GM12874 (cell line): ENCODE measurements around the gene SMOC2.

Experiments used
- TF ChIP-seq, protein P1 (sequence below): IDR thresholded peaks from 2 replicates; pipeline ENCODE4 v1.5.1; 2011; ENCODE audit warnings: low read depth, mild to moderate bottlenecking, control low read depth, low read length, moderate library complexity; ENCODE audit not compliant: insufficient read depth

The SMOC2 gene

DNA sequence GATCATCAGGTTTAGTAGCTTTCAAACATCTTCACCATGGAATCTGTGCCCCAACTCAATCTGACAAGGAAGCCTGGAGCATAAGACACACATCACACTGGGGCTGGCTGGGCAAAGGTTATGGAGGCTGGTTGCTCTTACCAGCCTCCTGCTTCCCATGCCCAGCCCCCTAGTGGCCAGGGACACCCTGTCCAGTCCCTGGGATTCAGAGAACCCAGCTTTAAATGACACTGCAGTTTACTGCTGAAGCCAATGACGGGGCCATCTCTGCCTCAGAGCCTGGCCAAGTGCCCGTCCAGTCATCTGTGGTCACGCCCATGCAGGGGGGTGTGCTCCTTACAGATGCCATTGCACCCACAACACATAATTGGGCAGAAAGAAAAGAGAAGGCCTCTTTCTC lies 272.9 kb downstream of the SMOC2 start:
- TF ChIP-seq, protein P1, sequence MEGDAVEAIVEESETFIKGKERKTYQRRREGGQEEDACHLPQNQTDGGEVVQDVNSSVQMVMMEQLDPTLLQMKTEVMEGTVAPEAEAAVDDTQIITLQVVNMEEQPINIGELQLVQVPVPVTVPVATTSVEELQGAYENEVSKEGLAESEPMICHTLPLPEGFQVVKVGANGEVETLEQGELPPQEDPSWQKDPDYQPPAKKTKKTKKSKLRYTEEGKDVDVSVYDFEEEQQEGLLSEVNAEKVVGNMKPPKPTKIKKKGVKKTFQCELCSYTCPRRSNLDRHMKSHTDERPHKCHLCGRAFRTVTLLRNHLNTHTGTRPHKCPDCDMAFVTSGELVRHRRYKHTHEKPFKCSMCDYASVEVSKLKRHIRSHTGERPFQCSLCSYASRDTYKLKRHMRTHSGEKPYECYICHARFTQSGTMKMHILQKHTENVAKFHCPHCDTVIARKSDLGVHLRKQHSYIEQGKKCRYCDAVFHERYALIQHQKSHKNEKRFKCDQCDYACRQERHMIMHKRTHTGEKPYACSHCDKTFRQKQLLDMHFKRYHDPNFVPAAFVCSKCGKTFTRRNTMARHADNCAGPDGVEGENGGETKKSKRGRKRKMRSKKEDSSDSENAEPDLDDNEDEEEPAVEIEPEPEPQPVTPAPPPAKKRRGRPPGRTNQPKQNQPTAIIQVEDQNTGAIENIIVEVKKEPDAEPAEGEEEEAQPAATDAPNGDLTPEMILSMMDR, result no peak

DNA sequence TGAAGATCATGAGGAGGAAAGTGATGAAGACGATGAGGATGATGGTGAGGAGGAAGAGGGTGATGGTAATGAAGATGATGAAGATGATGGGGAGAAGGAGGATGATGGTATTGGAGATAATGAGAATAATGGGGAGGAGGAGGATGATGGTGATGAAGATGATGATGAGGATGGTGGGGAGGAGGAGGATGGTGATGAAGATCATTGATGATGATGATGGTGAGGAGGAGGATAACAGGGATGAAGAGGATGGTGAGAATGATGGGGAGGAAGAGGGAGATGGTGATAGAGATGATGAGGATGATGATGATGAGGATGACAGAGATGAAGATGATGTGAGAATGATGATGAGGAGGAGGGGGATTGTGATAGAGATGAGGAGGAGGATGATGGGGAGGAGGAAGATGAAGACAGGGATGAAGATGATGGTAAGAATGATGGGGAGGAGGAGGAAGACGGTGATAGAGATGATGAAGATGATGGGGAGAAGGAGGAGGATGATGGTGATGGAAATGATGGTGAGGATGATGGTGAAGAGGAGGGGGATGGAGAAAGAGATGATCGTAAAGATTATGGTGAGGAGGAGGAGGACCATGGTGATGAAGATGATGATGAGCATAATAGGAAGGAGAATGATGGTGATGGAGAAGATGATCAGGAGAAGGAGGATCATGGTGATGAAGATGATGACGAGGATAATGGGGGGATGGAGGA lies 273.7 kb downstream of the SMOC2 start:
- TF ChIP-seq, protein P1, result no peak

DNA sequence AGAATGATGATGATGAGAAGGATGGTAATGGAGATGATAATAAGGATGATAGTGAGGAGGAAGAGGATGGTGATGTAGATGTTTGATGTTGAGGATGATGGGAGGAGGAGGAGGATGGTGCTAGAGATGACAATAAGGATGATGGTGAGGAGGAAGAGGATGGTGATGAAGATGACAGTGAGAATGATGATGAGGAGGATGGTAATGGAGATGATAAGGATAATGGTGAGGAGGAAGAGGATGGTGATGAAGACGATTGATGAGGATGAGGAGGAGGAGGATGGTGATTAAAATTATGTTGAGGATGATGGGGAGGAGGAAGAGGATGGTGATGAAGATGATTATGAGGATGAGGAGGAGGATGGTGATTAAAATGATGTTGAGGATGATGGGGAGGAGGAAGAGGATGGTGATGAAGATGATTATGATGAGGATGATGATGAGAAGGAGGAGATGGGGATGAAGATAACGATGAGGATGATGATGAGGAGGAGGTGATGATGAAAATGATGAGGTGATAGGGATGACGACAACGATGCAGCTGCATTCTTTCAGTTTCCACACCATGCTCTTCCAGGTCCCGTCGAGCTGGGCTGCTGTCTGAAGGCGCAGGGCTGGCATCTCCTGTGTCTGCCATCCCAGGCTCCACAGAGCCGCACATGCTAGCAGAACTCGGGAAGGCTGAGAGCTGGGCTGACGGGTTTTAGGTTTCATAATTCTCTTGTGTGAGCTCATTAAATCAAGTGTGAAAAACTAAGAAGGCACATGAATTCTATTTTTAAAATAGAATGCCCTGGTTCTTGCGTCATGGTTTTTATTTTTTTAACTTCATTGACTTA lies 274.9 kb downstream of the SMOC2 start:
- TF ChIP-seq, protein P1, result no peak

DNA sequence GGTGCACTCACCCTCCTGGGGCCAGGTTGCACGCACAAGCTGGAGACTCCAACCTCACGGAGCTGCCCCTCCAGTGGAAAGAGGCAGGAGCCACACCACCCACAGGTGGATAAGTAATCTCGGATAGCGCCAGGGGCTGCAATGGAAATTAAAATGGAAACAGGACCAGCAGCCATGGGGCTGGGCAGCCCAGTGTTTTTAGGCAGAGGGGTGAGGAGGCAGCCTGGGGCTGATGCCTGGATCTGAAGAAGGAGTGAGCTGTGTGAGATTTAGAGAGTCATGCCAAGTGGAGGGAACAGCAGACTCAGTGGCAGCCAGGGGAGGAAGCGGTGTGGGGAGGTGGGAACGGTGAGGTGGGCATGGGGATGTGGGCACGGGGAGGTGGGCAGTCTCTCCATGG lies 275.6 kb downstream of the SMOC2 start:
- TF ChIP-seq, protein P1, result no peak

DNA sequence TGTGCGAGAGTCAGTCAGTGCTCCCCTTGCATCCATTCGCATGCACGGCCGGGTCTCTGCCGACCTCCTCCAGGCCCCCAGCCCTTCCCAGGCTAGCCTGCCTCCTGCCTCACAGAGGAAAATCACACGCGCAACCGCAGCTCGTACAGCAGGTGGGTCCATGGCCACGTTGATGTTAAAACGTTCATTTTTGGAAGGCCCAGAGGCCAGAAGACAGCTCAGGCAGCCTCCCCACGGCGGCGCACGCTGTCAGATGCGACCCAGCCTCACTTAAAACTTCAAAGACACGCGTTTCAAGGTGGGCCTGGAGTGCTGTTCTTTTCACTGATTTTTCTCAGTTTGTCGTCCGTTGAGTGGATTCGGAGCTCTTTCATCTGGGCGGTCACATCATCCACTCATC lies 276.5 kb downstream of the SMOC2 start:
- TF ChIP-seq, protein P1, result no peak
